B cell (primary cell): ENCODE results near the gene PARS2. TPM values are rescaled to one million over a fixed set of nuclear protein-coding genes. Genes with fewer than 3 reads are reported as not detected.

Experiments used
- ATAC-seq: fragments of 200-7000 bp; cut with Tn5 transposase; one replicate; pipeline ENCODE4 v1.10.0; 2021; ENCODE audit warnings: low read depth, mild to moderate bottlenecking, moderate number of reproducible peaks, moderate library complexity
- CTCF ChIA-PET: fragments of 350-600 bp; sonication (Branson Sonifier 250); formaldehyde crosslinking; loops from one replicate; lab custom pipeline; 2021; ENCODE audit warnings: antibody characterized with exemption, inconsistent platforms; lab: Charles Lee
- POLR2A ChIA-PET: fragments of 350-600 bp; sonication (Branson Sonifier 250); formaldehyde crosslinking; loops from one replicate; lab custom pipeline; 2021; ENCODE audit warnings: antibody characterized with exemption; lab: Charles Lee
- DNase-seq: peaks from one replicate; pipeline ENCODE4 v3.0.0; 2013
- H2AFZ ChIP-seq: 2 replicates; pipeline ENCODE4 v1.6.1; 2012; ENCODE audit warnings: mild to moderate bottlenecking, low read depth, low read length; ENCODE audit not compliant: insufficient read depth, poor library complexity, severe bottlenecking
- H3K27ac ChIP-seq, 2 donors: 1 replicate in 1 of 2; 2 replicates in 1 of 2; pipeline ENCODE4 v1.5.1; 2012 to 2013; ENCODE audit warnings: low read length in 2 of 2, mild to moderate bottlenecking in 2 of 2, moderate library complexity in 1 of 2
- H3K27me3 ChIP-seq, 4 experiments: fragments of 200-600 bp in 1 of 4; sonication (generic) in 1 of 4; replicated peaks in 1 of 4; 1 replicate in 2 of 4; 2 replicates in 2 of 4; pipeline versions ENCODE4 v1.6.1 to v1.7.0; 2013 to 2016; ENCODE audit warnings: low read length in 3 of 4, mild to moderate bottlenecking in 2 of 4, mixed read lengths in 1 of 4, moderate library complexity in 1 of 4; ENCODE audit not compliant: insufficient read depth in 4 of 4, control insufficient read depth in 3 of 4; ENCODE audit errors: control extremely low read depth in 1 of 4
- H3K36me3 ChIP-seq, 2 experiments: replicated peaks in 1 of 2; 1 replicate in 1 of 2; 2 replicates in 1 of 2; pipeline versions ENCODE4 v1.6.1 to v1.7.1; 2013; ENCODE audit warnings: low read length in 1 of 2; ENCODE audit not compliant: insufficient read depth in 2 of 2, control insufficient read depth in 1 of 2; ENCODE audit errors: control extremely low read depth in 1 of 2, extremely low read depth in 1 of 2
- H3K4me1 ChIP-seq, 2 donors: fragments of 200-600 bp in 1 of 2; sonication (generic) in 1 of 2; 1 replicate in 1 of 2; 2 replicates in 1 of 2; pipeline versions ENCODE4 v1.5.1 to v1.6.1; 2013 to 2017; ENCODE audit warnings: low read length in 2 of 2; ENCODE audit not compliant: control insufficient read depth in 2 of 2, insufficient read depth in 2 of 2
- H3K4me2 ChIP-seq: replicated peaks from 2 replicates; pipeline ENCODE3; 2012; ENCODE audit warnings: mild to moderate bottlenecking, low read depth, low read length; ENCODE audit not compliant: poor library complexity, severe bottlenecking
- H3K4me3 ChIP-seq, 5 experiments: fragments of 200-600 bp in 1 of 5; sonication (generic) in 1 of 5; 1 replicate in 3 of 5; 2 replicates in 2 of 5; pipeline versions ENCODE4 v1.5.1 to v1.7.0; 2011 to 2016; ENCODE audit warnings: low read length in 4 of 5, mild to moderate bottlenecking in 4 of 5, low read depth in 2 of 5, control low read depth in 1 of 5, moderate library complexity in 1 of 5; ENCODE audit not compliant: insufficient read depth in 1 of 5; ENCODE audit errors: control extremely low read depth in 1 of 5, extremely low read depth in 1 of 5
- H3K79me2 ChIP-seq: fragments of 200-600 bp; sonication (generic); one replicate; pipeline ENCODE4 v1.6.0; 2016; ENCODE audit warnings: low read length; ENCODE audit not compliant: control insufficient read depth, insufficient read depth
- H3K9ac ChIP-seq: fragments of 200-600 bp; sonication (generic); 2 replicates; pipeline ENCODE4 v1.6.1; 2017; ENCODE audit warnings: mild to moderate bottlenecking, low read length, moderate library complexity
- H3K9me3 ChIP-seq, 3 donors: one replicate each; pipeline versions ENCODE4 v1.6.1 to v1.7.1; 2013; ENCODE audit warnings: low read length in 2 of 3; ENCODE audit not compliant: control insufficient read depth in 2 of 3, insufficient read depth in 1 of 3; ENCODE audit errors: control extremely low read depth in 1 of 3
- H4K20me1 ChIP-seq: 2 replicates; pipeline ENCODE4 v1.6.0; 2012; ENCODE audit warnings: mild to moderate bottlenecking, low read length; ENCODE audit not compliant: insufficient read depth, control insufficient read depth, poor library complexity, severe bottlenecking
- H3K27ac Mint-ChIP-seq: one replicate; pipeline ENCODE4 v1.8.0; 2021; ENCODE audit warnings: mixed read lengths
- H3K27me3 Mint-ChIP-seq: one replicate; pipeline ENCODE4 v1.8.0; 2021; ENCODE audit warnings: mixed read lengths
- H3K4me1 Mint-ChIP-seq: one replicate; pipeline ENCODE4 v1.8.0; 2021; ENCODE audit warnings: mixed read lengths
- H3K4me3 Mint-ChIP-seq: one replicate; pipeline ENCODE4 v1.8.0; 2021; ENCODE audit warnings: mixed read lengths
- H3K9me3 Mint-ChIP-seq: one replicate; pipeline ENCODE4 v1.8.0; 2022; ENCODE audit warnings: mixed read lengths; ENCODE audit not compliant: insufficient read depth
- CTCF ChIP-seq: fragments of 200-600 bp; IDR thresholded peaks from one replicate; pipeline ENCODE4 v1.8.0; 2022; ENCODE audit warnings: antibody characterized with exemption, mild to moderate bottlenecking
- EZH2 ChIP-seq: IDR thresholded peaks from 2 replicates; pipeline ENCODE4 v1.6.1; 2012; ENCODE audit warnings: borderline replicate concordance, low read depth, mild to moderate bottlenecking, moderate library complexity, low read length; ENCODE audit not compliant: insufficient read depth, poor library complexity, severe bottlenecking
- WGBS: methylation state at CpG from one replicate; pipeline ENCODE4 v1.1.5; 2013; ENCODE audit warnings: missing lambda C conversion rate; ENCODE audit not compliant: insufficient coverage; 5-methylcytosine and 5-hydroxymethylcytosine counted together
- intact Hi-C: fragments of 100-400 bp; cut with micrococcal nuclease; formaldehyde crosslinking; loops from one replicate; pipeline ENCODE4 v1.10.0; 2022
- polyA plus RNA-seq: library from polyadenylated mRNA; depleted of rRNA; stranded (reverse); fragments of >200 nt; gene quantifications from 2 replicates; pipeline ENCODE4 v1.2.3, GENCODE V29; 2012
- total RNA-seq, 2 donors: library from RNA; stranded (reverse); fragments of 120-200 nt in 1 of 2; gene quantifications; 1 replicate in 1 of 2; 2 replicates in 1 of 2; pipeline versions ENCODE4 v1.2.3 to v1.2.4, GENCODE V29; 2013 to 2022

PARS2 gene
- total and polyA plus RNA-seq, 2 donors (not counting 1 experiment from before 2014, with no cell fraction given): 1.00 to 4.9 TPM

GRCh38 chr1:54813485-54814125 lies 49.3 kb upstream of the PARS2 start:
- Histone ChIP-seq H3K79me2 (no peaks in the 10 kb centered on the region), H3K36me3 (no peaks in the 10 kb centered on the region), H3K27ac (no peak overlapping the region), H3K27me3 (no peaks in the 10 kb centered on the region), H3K9me3 (no peaks in the 10 kb centered on the region), H3K4me2 (no peak overlapping the region), H3K4me1 (no peaks in the 10 kb centered on the region), H3K9ac (no peak overlapping the region), H2AFZ (no peak overlapping the region), H4K20me1 (no peaks in the 10 kb centered on the region), H3K4me3 (no peak overlapping the region)
- ChIA-PET CTCF (interaction anchor here (0.7 kb wide), 1 partner anchor 12 kb away, joined by 3 read pairs; the partner anchor contains the start of gene TTC22), POLR2A (no interaction called here)
- H3K4me3 Mint-ChIP-seq: no peak overlapping the region
- no peaks in the 10 kb centered on the region for H3K27me3 Mint-ChIP-seq
- no peak overlapping the region for H3K27ac Mint-ChIP-seq
- no peaks in the 10 kb centered on the region for H3K9me3 Mint-ChIP-seq
- ATAC-seq (no peak), DNase-seq (no peak)
- TF ChIP-seq EZH2 (no peak), CTCF (no peak)
- H3K4me1 Mint-ChIP-seq: no peaks in the 10 kb centered on the region
- WGBS: 79% methylated on average over 7 of the region's 13 CpGs
- intact Hi-C loops: loop anchor here (5.0 kb wide), 1 partner anchor 856 kb away; no protein-coding TSS in a partner anchor

- DNase-seq (no peak), ATAC-seq (no peak)
- Histone ChIP-seq H3K9me3 (no peaks in the 10 kb centered on the region), H2AFZ (no peak overlapping the region), H4K20me1 (no peaks in the 10 kb centered on the region), H3K4me2 (no peak overlapping the region), H3K27ac (no peak overlapping the region), H3K27me3 (no peaks in the 10 kb centered on the region), H3K4me3 (no peak overlapping the region), H3K4me1 (no peaks in the 10 kb centered on the region), H3K9ac (no peak overlapping the region), H3K79me2 (no peaks in the 10 kb centered on the region), H3K36me3 (no peaks in the 10 kb centered on the region)
- H3K4me1 Mint-ChIP-seq: no peaks in the 10 kb centered on the region
- H3K27me3 Mint-ChIP-seq: no peaks in the 10 kb centered on the region
- H3K4me3 Mint-ChIP-seq: no peak overlapping the region
- CTCF ChIA-PET: interaction anchor here (0.7 kb wide), 1 partner anchor 141 kb away, joined by 3 read pairs; no protein-coding TSS in a partner anchor
- no peaks in the 10 kb centered on the region for H3K9me3 Mint-ChIP-seq
- POLR2A ChIA-PET: no interaction called here
- intact Hi-C loops: loop anchor here (5.0 kb wide), 1 partner anchor 856 kb away; no protein-coding TSS in a partner anchor
- no peak for TF ChIP-seq CTCF
- no peak for TF ChIP-seq EZH2
- no peak overlapping the region for H3K27ac Mint-ChIP-seq
- WGBS: 82% methylated on average over 10 of the region's 13 CpGs
Observed at GRCh38 chr1:54812801-54813484, 48.6 kb upstream of the PARS2 start.
